ENCODE results near the gene HECW1.
"Not testable (repeated sequence)": the region's sequence is repeated elsewhere in the genome, so short reads cannot be mapped to it uniquely, and the experiment has no call there.

The HECW1 gene

DNA sequence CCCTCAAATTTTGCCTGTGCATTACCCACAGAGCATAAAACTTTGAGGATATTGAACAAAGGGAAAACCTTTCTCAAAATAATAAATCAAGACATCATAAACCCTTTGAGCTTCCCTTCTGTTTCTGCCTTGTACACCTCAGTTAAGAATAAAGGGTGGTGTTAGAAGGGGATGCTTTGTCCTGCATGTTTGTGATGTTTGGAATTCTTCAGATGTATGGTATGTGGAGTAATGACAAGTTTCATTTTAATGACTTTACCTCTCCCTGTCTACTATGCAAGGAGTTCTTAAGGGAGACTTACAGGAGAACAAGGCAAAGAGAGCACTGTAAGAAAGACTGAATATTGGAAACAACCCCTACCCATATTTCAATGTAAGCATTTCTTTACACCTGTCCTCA is 99.2 kb downstream of the HECW1 start:
- no peak for DNase-seq

DNA sequence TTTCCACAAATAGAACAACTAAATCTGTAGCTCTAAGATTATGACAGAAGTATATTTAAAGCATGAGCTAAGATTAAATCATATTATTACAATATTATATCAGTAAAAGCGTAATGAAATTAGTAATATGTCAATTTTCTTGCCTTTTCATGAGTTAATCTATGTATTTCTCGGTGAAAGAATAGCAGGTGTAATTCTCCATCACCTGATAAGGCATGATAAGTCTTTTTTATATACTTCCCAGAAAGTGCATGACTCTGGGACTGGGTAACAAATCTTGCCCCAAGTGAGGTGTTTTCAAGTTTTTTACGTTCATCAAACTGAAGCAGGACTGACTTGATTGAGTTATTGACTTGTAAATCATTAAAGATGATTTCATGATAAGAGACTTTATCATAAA is 100.5 kb downstream of the HECW1 start:
- DNase-seq, result no peak

DNA sequence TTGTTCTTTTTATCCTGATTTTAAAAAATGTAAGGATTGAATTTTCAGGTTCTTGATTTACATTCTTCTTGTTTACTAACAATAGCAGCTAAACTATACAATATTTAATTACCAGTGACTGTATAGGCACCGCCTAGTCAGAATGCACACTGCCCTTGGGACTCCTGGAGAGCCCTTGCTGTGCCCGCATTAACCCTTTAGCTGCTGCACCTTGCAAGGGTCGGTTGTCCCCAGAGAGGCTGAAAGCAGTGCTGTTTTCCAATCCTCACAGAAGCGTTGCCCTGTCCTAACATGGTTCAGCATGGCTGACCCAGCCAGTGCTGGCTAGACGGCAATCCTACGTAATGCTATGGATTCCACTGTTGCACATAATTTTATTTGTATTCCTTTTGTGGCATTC is 102.6 kb downstream of the HECW1 start:
- no peak for DNase-seq

DNA sequence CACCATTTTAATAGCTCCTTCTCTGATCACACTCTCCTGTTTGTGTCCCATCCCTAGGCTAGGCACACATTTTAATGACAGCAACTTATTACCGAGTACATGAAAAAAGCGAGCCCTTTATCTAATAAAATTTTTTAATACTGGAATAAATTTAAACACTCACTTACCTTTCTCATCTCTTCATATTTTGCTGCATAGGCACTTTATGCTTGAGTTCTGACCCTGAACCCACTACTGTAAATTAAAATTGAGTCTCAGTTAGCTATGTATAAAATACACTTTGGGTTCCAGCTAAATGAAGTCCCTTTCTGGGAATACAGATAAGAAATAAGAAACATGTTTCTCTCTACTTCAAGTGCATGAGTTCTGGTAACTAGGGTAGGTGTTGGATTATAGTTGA is 104.6 kb downstream of the HECW1 start:
- no peak for DNase-seq

DNA sequence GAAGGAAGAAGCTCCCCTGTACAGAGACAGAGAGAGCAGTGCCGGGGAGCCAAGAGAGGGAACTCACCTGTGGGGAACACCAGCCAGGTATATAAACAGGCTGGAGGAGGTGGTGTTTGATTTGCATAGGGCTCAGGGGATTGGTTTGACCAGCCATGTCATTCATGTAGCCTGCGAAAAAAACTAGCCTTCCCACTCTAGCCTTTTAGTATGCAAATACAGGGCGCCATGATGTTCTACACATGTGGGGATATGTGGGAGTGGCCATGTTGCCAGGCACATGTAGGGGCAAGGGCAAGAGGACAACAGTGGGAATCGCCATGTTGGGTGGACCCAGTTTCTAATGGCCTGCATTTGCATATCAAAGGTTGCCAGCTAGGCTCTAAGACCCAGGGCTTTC is 106.5 kb downstream of the HECW1 start:
- not testable (repeated sequence) for DNase-seq

DNA sequence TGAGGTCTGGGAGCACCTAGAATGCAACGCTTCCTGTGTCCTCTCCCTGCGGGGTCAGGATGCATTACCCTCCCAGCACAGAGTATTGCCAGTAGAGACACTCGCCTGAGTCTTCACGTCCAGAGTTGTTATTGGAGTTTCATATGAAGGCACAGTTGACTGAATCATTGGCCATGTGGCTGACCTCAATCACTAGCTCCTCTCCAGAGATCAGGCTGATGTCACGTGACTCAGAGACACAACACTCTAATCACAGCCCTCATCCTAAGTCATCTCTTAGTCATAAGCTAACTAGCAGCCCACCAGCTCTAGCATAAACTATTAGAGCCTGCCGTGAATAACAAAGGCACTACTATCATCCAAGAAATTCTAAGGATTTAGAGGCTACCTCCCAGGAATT is 107.8 kb downstream of the HECW1 start:
- no peak for DNase-seq

DNA sequence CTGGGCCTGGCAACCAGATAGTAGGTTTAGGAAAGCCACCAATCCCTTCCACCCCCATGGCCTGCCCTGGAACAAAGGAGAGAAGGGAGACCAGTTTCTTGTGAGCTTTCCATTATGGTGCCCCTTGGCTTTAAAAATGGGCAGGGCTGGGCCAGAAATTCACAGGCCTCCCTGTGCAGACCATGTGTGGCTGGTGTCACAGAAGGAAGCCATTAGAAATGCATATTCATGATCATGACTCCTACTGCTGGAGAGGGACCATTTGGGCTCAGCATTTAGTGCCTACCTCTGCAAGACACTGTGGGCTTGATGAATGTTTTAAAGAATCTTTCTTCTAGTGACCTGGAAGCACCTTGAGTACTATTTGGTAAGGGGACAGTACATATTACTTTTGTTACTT is 108.3 kb downstream of the HECW1 start:
- DNase-seq, result no peak

DNA sequence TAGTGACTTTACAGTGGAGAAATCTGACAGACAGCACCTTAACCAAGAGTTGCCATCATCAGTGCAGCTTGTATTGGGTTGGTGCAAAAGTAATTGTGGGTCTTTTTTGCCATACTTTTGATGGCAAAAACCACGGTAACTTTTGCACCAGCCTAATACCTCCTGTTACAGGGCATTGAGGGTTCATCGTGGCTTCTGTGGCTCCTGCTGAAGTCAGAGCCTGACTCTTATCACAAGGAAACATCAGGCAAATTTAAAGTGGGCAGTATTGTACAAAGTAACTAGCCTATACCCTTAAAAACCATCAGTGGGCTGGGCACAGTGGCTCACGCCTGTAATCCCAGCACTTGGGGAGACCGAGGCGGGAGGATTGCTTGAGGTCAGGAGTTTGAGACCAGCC is 117.4 kb downstream of the HECW1 start:
- no peak for DNase-seq

DNA sequence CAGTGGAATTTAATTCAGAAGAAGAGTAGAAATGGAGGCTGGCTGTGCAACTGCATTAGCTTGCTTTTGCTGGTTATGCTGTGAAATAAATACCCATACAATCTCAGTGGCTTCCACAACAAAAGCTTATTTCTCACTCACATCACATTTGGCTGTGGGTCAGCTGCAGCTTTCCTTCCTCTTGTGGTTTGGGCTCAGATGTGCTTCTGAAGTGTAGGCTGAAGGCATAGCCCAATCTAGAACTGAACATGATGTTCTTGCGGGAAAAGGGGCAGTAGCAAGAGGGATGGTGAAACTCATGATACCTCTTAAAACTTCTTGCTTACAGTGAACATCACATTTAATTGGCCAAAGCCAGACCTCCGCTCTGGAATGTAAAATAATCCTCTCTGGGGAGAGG is 119.9 kb downstream of the HECW1 start:
- no peak for DNase-seq

DNA sequence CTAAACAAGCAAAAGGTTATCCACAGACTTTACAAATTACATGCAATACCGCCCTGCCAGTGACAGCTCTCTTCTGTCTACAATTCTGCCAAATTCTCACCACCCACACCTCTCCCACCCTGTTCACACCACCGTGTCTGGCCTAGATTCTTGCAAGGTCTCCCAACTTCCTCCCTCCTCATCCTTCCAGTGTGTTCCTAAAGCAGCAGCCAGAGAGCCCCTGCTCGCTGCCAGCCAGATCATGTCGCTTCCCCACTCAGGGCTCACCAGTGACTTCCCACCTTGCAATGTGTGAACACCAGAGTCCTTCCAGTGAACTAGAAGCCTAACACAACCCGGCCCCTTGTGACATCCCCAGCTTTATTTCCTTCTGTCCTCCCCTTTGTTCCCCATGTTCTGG is 121.6 kb downstream of the HECW1 start:
- DNase-seq, result no peak

DNA sequence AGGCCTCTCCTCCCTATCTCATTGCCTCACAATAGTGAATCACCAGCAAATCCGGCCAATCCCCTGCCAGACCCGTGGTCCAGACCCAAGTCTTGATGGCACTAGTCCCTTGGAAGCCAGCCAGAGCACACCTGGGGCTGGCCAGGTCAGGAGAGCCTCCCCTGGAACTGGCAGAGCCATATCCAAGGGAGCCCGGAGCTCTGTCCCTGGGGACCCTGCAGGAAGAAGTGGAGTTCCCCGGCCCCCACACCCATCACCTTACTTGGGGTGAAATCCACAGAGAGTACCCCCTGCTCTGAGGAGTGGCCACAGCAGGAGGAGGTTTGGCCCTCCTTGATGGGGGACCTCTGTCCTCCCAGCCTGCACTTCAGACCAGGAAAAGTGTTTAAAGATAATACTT is 122.5 kb downstream of the HECW1 start:
- DNase-seq, result no peak

DNA sequence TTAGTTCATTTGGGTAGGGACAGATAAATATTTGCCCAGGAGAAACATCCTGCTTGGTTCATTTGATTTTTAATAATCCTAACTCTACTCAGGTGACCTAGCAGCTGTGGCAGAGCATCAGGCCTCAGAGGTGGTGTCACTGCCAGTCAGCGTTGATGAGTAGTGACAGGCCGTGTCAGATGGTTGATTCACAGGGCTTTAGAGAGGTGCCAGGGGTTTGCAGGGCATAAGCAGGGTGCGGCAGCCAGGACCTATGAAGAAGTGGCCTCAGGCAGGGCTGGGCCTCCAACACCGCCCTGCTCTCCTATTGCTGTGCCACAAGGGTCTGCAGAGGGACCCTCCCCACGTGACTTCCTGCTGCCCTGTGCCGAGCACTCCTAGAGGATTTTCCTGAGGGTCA is 128.1 kb downstream of the HECW1 start:
- peak; percentile 7 for DNase-seq

DNA sequence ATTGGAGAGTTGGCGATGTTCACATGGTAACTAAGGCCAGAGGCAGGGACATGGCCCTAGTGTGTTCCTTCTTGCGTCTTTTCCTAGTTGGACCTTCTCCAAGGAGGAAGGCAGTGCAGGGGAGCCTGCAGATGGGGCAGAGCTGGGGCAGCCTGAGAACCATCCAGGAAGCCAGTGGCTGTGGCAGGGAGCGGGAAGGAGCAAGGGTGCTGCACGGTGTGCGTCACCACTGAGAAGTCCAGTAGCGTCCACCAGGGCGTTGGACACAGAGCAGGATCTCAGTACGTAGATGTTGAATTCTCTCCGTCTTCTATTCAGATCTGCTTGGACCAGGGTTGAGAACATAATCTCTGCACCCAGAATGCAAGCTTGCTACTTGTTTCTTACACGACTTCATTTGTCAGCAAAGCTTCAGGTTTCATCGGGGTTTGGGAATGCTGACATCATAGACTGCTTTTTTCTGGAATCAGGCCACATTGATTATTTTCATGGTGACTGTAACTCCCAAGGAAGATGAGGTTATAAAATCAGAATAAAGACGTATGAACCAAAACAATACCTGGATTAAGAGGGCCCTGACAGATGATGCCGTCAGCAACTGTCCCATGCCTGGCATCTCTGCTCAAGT is 130.3 kb downstream of the HECW1 start:
- no peak for DNase-seq

DNA sequence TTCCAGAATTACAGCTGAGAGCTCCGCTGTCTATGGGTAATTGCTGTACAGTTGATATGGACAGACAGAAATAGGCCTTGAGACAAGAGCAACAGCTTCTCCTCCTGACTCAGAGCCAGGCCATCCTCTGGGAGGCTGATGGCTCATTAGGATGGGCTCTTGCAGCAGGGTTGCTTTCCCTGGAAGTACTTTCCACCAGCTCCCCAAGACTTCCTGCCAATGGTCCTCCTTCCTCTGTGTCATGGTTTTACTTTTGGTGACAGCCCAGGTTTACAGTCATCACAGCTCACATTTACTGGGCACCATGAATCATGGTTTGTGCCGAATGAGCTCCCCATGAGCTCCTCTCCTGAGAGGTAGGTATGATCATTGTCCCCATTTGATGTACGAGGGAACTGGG is 131.8 kb downstream of the HECW1 start:
- DNase-seq, result no peak

DNA sequence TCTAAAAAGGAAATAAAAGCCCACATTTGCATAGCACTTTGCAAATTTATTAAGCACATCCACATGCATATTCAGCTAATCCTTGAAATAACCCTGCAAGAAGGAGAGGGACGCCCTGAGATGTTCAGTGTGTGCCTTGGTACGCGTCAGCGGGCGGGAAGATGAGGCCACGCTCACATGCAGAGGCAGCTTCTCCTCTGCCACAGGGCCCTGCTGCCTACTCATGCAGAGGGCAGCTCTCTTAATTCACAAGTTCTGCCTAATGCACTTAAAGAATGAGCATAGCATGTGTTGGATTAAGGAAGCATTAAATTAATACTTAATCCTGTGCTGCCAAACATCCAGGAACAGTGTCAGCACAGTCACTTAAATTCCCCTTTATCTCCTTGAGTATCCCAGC is 132.3 kb downstream of the HECW1 start:
- DNase-seq, result no peak

DNA sequence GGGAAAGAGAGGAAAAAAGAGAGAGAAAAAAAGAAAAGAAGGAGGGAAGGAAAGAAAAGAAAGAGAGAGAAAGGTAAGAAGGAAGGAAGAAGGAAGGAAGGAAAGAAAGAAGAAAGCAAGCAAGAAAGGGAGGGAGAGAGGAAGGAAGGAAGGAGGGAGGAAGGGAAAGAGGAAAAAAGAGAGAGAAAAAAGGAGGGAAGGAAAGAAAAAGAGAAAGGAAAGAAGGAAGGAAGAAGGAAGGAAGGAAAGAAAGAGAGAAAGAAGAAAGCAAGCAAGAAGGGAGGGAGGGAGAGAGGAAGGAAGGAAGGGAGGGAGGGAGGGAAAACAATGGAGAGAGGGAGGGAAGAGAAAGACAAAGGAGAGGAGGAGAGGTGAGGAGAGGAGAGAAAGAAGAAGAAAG is 135.3 kb downstream of the HECW1 start:
- no peak for DNase-seq

DNA sequence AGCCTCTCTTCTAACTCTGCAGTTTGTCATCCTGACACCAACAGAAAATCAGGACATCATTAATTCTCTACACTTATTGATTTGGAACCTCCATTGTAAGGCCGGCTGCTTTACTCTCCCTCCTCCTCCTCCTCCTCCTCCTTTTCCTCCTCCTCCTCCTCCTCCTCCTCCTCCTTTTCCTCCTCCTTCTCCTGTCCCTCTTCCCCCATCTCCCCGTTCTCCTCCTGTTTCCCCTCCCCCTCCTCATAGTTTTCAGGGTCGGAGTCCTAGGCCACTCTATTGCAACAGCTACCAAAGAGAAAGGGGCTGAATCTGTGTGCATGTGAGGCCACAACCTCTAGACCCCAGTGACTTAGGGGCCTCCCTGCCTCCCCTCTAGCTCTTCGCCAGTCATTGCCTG is 136.1 kb downstream of the HECW1 start:
- DNase-seq, result no peak

DNA sequence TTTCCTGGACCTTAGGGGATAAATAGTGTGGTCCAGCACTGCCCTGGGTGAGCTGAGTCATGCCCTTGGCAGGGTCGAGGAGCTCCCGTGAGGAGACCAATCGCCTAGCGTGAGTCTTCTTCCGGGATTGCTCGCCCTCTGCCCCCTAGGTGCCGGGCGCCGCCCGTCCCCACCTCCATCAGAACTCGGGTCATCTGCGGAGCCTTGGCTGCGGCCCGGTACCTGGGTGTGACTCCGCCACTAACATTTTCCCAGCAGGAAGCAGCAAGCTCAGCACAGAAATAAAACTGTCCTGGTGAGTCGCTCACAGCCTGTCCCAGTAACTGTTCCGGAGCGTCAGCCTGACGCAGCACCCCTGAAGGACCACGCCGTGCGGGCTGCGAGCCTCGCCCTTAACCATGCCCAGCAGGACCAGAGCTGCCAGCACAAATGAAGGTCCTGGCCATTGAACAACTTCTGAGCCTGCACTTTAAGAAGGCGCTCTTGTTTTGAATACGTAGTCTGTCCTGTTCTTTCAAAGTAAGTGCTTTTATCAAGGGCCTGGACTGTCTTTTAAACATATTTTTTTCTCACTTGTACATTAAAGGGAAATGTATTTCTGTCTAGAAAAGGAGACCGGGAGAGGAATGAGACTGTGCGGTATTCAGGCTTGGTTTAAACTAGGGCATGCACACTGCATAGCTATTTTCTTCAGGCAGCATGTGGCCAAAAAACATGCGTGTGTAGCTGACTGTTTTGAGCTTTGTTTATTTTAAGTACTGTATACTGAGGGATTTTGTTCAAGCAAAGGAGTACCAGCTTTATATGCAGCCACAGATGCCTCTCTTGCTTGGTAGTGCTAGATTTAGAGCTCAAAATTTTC is 136.7 kb downstream of the HECW1 start:
- peak; percentile 36 for DNase-seq

DNA sequence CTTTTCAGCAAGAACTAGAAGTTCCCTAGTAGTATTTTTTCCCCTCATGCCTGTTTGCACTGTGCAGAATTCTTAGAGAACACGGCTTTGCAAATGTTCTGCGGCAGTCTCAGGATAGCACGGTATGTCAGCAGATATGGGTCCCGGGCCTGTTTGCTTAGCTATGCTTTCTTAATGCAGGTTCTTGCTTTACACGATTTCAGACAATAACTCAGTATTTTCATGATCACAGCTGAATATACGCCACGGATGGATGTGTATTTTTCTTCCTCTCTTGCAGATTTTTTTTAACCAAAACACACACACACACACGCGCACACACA is 137.3 kb downstream of the HECW1 start:
- DNase-seq, result no peak

DNA sequence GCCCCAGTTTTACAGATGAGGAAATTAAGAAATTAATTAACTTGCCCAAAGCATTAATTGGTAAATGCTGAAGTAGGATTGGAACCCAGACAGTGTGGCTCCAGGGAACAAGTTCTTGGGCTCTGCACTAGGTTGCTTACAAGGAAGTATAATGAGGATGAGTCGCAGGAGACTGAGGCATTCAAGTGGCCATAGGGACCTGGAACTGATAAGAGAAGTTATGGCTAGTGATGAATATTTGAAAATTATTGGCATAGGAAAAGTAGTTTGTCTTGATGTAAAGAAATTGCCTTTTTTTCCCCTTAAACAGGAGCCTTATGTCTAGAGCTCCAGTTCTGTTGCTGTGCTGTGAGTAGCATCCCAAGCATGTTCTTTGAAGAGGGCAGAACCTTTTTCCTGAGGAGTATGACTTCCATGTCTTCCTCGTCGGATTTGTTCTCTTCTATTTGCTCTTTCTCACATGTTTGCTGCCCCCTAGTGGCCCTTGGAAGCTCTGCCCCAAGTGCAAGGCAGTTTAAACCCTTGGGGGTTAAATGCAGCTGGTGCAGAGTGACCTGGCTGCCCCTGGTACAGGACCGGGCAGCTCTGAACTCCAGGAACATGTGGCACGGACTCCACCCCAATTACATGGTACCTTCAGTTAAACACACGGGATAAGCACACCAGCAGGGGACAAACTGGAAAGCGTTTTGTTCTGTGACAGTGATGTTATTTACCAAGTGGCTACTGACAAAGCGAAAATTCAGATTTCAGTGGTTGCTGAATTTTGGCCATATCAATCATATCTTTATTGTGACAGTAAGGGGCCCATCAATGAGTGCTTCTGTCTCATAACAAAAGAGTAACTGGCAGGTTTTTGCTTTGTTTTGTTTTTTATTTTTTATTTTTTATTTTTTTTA is 148.8 kb downstream of the HECW1 start:
- peak; percentile 73 for DNase-seq

DNA sequence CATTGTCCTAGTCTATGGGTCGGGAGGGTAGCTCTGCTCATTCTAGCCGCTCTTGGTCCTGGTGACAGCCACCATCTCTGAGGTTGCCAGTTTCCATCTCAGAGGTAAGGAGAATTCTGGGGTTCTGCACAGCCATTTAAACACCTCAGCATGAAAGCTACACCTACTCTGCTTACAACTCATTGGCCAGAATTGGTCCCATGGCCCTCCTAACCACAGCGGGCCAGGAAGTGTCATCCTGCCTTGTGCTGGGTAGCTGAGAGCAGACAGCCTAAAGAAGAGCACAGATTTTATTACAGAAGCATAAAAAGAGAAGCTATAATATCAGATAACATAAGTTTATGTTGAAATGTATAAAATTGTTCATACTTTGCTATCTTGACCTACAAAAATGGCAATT is 152.7 kb downstream of the HECW1 start:
- no peak for DNase-seq

DNA sequence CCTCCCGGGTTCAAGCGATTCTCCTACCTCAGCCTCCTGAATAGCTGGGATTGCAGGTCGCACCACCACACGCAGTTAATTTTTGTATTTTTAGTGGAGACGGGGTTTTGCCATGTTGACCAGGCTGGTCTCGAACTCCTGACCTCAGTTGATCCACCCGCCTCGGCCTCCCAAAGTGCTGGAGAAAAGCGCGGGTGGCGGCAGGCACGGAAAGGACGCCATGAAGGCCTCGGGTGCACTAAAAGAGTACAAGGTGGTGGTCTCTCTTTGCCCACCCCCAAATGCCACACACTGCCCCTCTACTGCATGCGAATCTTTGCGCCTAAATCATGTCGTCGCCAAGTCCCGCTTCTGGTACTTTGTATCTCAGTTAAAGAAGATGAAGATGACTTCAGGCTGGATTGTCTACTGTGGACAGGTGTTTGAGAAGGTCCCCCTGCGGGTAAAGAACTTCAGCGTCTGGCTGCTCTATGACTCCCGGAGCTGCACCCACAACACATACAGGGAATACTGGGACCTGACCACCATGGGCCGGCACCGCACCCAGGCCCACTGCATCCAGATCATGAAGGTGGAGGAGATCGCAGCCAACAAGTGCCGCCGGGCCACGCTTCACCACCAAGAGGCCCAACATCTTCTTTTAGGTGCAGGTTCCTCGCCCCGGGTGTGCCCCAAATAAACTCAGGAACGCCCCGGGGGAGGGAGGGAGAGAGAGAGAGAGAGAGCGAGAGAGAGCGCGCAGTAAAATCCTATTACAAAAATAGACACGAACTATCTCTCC is 161.7 kb downstream of the HECW1 start:
- DNase-seq, result no peak

DNA sequence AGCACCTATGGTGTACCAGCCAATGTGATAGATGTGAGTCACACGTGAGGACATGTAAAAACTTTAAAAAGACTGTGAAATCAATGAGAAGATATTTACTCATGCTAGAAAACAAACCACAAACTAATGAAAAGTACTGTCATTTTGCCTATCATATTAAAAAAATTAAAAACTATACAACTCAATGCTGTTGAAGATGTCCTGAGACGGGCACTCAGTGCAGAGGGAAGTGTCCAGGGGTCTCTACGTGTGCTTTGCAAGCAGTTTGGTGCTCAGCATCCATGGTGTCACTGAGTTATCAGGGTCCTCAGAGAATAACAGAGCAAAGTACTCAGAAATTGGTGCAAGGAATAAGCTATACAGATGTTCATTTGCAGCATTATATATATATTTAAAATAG is 162.3 kb downstream of the HECW1 start:
- DNase-seq, result no peak

All from NCI-H774 (cell line).